GM23338 (cell line): ENCODE results near the gene MAN2B2. TPM values are rescaled to one million over a fixed set of nuclear protein-coding genes. Genes with fewer than 3 reads are reported as not detected.

Experiments
- ATAC-seq: fragments of 200-7000 bp; cut with Tn5 transposase; 3 replicates; pipeline ENCODE4 v1.9.1; 2020
- DNase-seq: peaks from one replicate; pipeline ENCODE4 v3.0.0-alpha.2; 2015; ENCODE audit warnings: low spot score
- H2AFZ ChIP-seq: fragments of 200-600 bp; sonication (generic); 2 replicates; pipeline ENCODE4 v1.8.0; 2016; ENCODE audit warnings: antibody characterized with exemption, mild to moderate bottlenecking, moderate library complexity
- H3F3A ChIP-seq: fragments of 200-600 bp; sonication (generic); replicated peaks from 2 replicates; pipeline ENCODE4 v1.8.0; 2017; ENCODE audit warnings: antibody characterized with exemption, mixed run types, low read depth
- H3K27ac ChIP-seq: fragments of 200-600 bp; sonication (generic); 2 replicates; pipeline ENCODE4 v1.6.1; 2016; ENCODE audit warnings: low read depth
- H3K27me3 ChIP-seq: fragments of 200-600 bp; sonication (generic); 2 replicates; pipeline ENCODE4 v1.8.0; 2016; ENCODE audit warnings: mild to moderate bottlenecking, mixed run types, moderate library complexity; ENCODE audit not compliant: insufficient read depth
- H3K36me3 ChIP-seq: fragments of 200-600 bp; sonication (generic); 2 replicates; pipeline ENCODE4 v1.8.0; 2016; ENCODE audit warnings: mild to moderate bottlenecking; ENCODE audit not compliant: insufficient read depth
- H3K4me1 ChIP-seq: fragments of 200-600 bp; sonication (generic); 2 replicates; pipeline ENCODE4 v1.8.0; 2016; ENCODE audit warnings: mild to moderate bottlenecking, moderate library complexity; ENCODE audit not compliant: insufficient read depth
- H3K4me2 ChIP-seq: fragments of 200-600 bp; sonication (generic); 2 replicates; pipeline ENCODE4 v1.7.1; 2017; ENCODE audit warnings: mixed run types
- H3K4me3 ChIP-seq: fragments of 200-600 bp; sonication (generic); 2 replicates; pipeline ENCODE4 v1.6.1; 2016; ENCODE audit warnings: mixed run types
- H3K79me2 ChIP-seq: fragments of 200-600 bp; sonication (generic); replicated peaks from 2 replicates; pipeline ENCODE4 v1.8.0; 2017; ENCODE audit warnings: mild to moderate bottlenecking; ENCODE audit not compliant: insufficient read depth
- H3K9me2 ChIP-seq: fragments of 200-600 bp; sonication (generic); 2 replicates; pipeline ENCODE4 v1.8.0; 2017; ENCODE audit not compliant: insufficient read depth
- H4K20me1 ChIP-seq: fragments of 200-600 bp; sonication (generic); replicated peaks from 2 replicates; pipeline ENCODE4 v1.8.0; 2017; ENCODE audit warnings: mild to moderate bottlenecking; ENCODE audit not compliant: insufficient read depth
- H3K27ac Mint-ChIP-seq: 2 replicates; pipeline ENCODE4 v1.8.0; 2020; ENCODE audit warnings: inconsistent platforms, mild to moderate bottlenecking, moderate library complexity, mixed read lengths
- H3K27me3 Mint-ChIP-seq: 3 replicates; pipeline ENCODE4 v1.8.0; 2022; ENCODE audit warnings: low read depth, mild to moderate bottlenecking, moderate library complexity, mixed read lengths, inconsistent platforms; ENCODE audit not compliant: insufficient read depth, poor library complexity
- H3K36me3 Mint-ChIP-seq: 3 replicates; pipeline ENCODE4 v1.8.0; 2021; ENCODE audit warnings: low read depth, mild to moderate bottlenecking, inconsistent platforms, moderate library complexity, mixed read lengths
- H3K4me1 Mint-ChIP-seq: 3 replicates; pipeline ENCODE4 v1.8.0; 2020; ENCODE audit warnings: mild to moderate bottlenecking, inconsistent platforms, mixed read lengths
- H3K4me3 Mint-ChIP-seq: 3 replicates; pipeline ENCODE4 v1.8.0; 2021; ENCODE audit warnings: moderate library complexity, mild to moderate bottlenecking, inconsistent platforms, mixed read lengths
- H3K9me3 Mint-ChIP-seq: 3 replicates; pipeline ENCODE4 v1.8.0; 2020; ENCODE audit warnings: moderate library complexity, mild to moderate bottlenecking, inconsistent platforms, mixed read lengths
- CREB1 ChIP-seq: fragments of 250-450 bp; sonication (Bioruptor Pico); IDR thresholded peaks from 2 replicates; pipeline ENCODE4 v1.5.0; 2020; ENCODE audit warnings: low read depth, mild to moderate bottlenecking, moderate library complexity
- EZH2 ChIP-seq: fragments of 200-600 bp; sonication (generic); IDR thresholded peaks from one replicate; pipeline ENCODE4 v1.8.0; 2017; ENCODE audit warnings: antibody characterized with exemption, mild to moderate bottlenecking, low read depth; ENCODE audit not compliant: unreplicated experiment
- EZH2phosphoT487 ChIP-seq: fragments of 200-600 bp; sonication (generic); IDR thresholded peaks from one replicate; pipeline ENCODE4 v1.8.1; 2018; ENCODE audit warnings: antibody characterized with exemption; ENCODE audit not compliant: unreplicated experiment
- JUNB ChIP-seq: IDR thresholded peaks from one replicate; pipeline ENCODE4 v1.6.1; 2016; ENCODE audit warnings: antibody characterized with exemption; ENCODE audit not compliant: unreplicated experiment
- NANOG ChIP-seq: IDR thresholded peaks from 2 replicates; pipeline ENCODE4 v1.6.1; 2016; ENCODE audit warnings: antibody characterized with exemption, borderline replicate concordance
- POLR2AphosphoS5 ChIP-seq: IDR thresholded peaks from 2 replicates; pipeline ENCODE4 v1.6.1; 2016; ENCODE audit warnings: antibody characterized with exemption, low read depth
- STAT1 ChIP-seq: IDR thresholded peaks from one replicate; pipeline ENCODE4 v1.6.1; 2016; ENCODE audit warnings: antibody characterized with exemption; ENCODE audit not compliant: unreplicated experiment
- ZNF114 ChIP-seq: fragments of 250-450 bp; sonication (Bioruptor Pico); IDR thresholded peaks from 2 replicates; pipeline ENCODE4 v1.5.0; 2020; ENCODE audit warnings: mild to moderate bottlenecking, moderate library complexity
- ZNF331 ChIP-seq: fragments of 250-450 bp; sonication (Bioruptor Pico); IDR thresholded peaks from 2 replicates; pipeline ENCODE4 v1.5.0; 2020; ENCODE audit warnings: low read depth, mild to moderate bottlenecking, moderate library complexity
- ZNF462 ChIP-seq: fragments of 250-450 bp; sonication (Bioruptor Pico); IDR thresholded peaks from 2 replicates; pipeline ENCODE4 v1.5.0; 2020; ENCODE audit warnings: mild to moderate bottlenecking, moderate library complexity
- polyA plus RNA-seq: library from polyadenylated mRNA; unstranded; fragments of >200 nt; fragmentation: Nextera tagmentation; extraction: Ambion mirVana; gene quantifications from 2 replicates; pipeline ENCODE4 v1.2.1, GENCODE V29; 2016
- total RNA-seq: library from RNA; depleted of rRNA; stranded (reverse); fragments of >200 nt; shearing (Covaris generic); gene quantifications from 2 replicates; pipeline ENCODE4 v1.2.3, GENCODE V29; 2014
- TF ChIP-seq, protein P1 (sequence below): IDR thresholded peaks from 2 replicates; pipeline ENCODE4 v1.6.1; 2016; ENCODE audit warnings: antibody characterized with exemption
- TF ChIP-seq, protein P2 (sequence below), 2 experiments: fragments of 200-600 bp in 1 of 2; sonication (generic) in 1 of 2; conservative IDR thresholded peaks; 2 replicates each; pipeline versions ENCODE4 v1.5.1 to v1.6.1; 2016 to 2017; ENCODE audit warnings: antibody characterized with exemption in 2 of 2, low read depth in 2 of 2, mild to moderate bottlenecking in 2 of 2, moderate library complexity in 1 of 2

The MAN2B2 gene
- total and polyA plus RNA-seq, 2 experiments from 2014 or later: 1.6 to 6.9 TPM

DNA sequence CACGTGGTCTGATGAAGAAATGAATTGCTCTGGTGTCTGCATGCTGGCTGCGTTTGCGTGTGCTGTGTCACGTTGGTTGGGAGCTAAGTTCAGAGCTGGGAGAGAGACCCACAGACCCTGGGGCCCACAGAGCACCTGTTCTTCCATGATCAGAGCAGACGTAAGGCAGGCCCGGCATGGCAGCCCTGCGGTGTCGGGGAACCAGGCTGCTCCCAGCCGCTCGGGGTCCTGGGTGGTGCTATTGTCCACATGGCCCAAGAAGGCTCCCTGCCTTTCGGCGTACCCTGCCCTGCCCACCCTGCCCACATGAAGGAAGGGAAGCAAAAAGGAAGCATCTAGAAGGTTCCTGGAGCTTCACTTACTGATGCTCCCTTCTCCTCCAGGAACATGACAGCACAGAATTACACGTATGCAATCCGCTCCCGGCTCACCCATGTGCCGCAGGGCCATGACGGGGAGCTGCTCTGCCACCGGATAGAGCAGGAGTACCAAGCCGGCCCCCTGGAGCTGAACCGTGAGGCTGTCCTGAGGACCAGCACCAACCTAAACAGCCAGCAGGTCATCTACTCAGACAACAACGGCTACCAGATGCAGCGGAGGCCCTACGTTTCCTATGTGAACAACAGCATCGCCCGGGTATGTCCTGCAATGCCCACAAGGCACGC, 34.6 kb downstream of the MAN2B2 start (continued):
- TF ChIP-seq CREB1 (CRISPR knock-in tag) (no peak), ZNF114 (CRISPR knock-in tag) (no peak), EZH2 (no peak), NANOG (no peak), ZNF462 (CRISPR knock-in tag) (no peak)
- TF ChIP-seq, protein P1, sequence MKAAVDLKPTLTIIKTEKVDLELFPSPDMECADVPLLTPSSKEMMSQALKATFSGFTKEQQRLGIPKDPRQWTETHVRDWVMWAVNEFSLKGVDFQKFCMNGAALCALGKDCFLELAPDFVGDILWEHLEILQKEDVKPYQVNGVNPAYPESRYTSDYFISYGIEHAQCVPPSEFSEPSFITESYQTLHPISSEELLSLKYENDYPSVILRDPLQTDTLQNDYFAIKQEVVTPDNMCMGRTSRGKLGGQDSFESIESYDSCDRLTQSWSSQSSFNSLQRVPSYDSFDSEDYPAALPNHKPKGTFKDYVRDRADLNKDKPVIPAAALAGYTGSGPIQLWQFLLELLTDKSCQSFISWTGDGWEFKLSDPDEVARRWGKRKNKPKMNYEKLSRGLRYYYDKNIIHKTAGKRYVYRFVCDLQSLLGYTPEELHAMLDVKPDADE: no peak

DNA sequence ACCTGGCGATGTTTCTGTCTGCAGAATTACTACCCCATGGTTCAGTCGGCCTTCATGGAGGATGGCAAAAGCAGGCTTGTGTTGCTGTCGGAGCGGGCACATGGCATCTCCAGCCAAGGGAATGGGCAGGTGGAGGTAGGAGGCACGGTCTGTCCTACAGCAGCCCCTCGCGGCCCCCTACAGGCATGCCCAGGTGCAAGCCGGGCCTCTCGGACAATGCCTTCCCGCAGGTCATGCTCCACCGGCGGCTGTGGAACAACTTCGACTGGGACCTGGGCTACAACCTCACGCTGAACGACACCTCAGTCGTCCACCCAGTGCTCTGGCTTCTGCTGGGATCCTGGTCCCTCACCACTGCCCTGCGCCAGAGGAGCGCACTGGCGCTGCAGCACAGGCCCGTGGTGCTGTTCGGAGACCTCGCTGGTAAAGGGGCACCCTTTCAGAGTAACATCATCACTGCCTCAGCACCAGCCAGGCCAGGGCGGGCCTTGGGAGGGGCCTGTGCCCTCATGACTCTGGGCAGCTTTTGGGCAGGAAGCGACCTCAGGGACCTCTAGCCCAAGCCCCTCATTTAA, 36.0 kb downstream of the MAN2B2 start:
- Histone ChIP-seq H3K36me3 (no peaks in the 10 kb centered on the region), H3K9me2 (no peaks in the 10 kb centered on the region), H3K79me2 (no peaks in the 10 kb centered on the region), H2AFZ (no peak overlapping the region), H4K20me1 (no peaks in the 10 kb centered on the region), H3K27me3 (no peaks in the 10 kb centered on the region), H3K4me1 (no peaks in the 10 kb centered on the region), H3F3A (no peaks in the 10 kb centered on the region), H3K27ac (no peak overlapping the region), H3K4me2 (no peak overlapping the region), H3K4me3 (no peak overlapping the region)
- ATAC-seq (no peak), DNase-seq (no peak)
- Mint-ChIP-seq H3K27me3 (peaks cover 11% of the 10 kb centered on the region), H3K9me3 (no peaks in the 10 kb centered on the region), H3K36me3 (peaks cover 8% of the 10 kb centered on the region; the same call in 2 of the 3 replicates), H3K27ac (no peak overlapping the region), H3K4me3 (no peak overlapping the region), H3K4me1 (no peaks in the 10 kb centered on the region; the same call in 2 of the 3 replicates)
- TF ChIP-seq ZNF331 (CRISPR knock-in tag) (no peak), JUNB (no peak), CREB1 (CRISPR knock-in tag) (no peak), EZH2 (no peak), NANOG (no peak), STAT1 (no peak), EZH2phosphoT487 (no peak), POLR2AphosphoS5 (no peak)
- TF ChIP-seq, protein P2, sequence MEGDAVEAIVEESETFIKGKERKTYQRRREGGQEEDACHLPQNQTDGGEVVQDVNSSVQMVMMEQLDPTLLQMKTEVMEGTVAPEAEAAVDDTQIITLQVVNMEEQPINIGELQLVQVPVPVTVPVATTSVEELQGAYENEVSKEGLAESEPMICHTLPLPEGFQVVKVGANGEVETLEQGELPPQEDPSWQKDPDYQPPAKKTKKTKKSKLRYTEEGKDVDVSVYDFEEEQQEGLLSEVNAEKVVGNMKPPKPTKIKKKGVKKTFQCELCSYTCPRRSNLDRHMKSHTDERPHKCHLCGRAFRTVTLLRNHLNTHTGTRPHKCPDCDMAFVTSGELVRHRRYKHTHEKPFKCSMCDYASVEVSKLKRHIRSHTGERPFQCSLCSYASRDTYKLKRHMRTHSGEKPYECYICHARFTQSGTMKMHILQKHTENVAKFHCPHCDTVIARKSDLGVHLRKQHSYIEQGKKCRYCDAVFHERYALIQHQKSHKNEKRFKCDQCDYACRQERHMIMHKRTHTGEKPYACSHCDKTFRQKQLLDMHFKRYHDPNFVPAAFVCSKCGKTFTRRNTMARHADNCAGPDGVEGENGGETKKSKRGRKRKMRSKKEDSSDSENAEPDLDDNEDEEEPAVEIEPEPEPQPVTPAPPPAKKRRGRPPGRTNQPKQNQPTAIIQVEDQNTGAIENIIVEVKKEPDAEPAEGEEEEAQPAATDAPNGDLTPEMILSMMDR (conservative IDR thresholded peaks at IDR 0.05; ENCODE audit: low read depth in 2 of 2): no peak
